LNCaP clone FGC (cell line): ENCODE data around the gene ZNF793.
A peak's percentile ranks its signal among the peaks of the same experiment; 100 is the strongest.

Experiments
- DNase-seq: peaks from one replicate; pipeline ENCODE4 v3.0.0-alpha.2; 2011; ENCODE audit warnings: low read depth
- H3K4me3 ChIP-seq: 2 replicates; pipeline ENCODE4 v1.5.1; 2011; ENCODE audit warnings: mild to moderate bottlenecking, low read depth, low read length, control low read depth
- CTCF ChIP-seq: IDR thresholded peaks from 2 replicates; pipeline ENCODE4 v1.5.1; 2012; ENCODE audit warnings: mild to moderate bottlenecking; ENCODE audit not compliant: control insufficient read depth, insufficient read depth; ENCODE audit errors: extremely low read depth

Gene ZNF793

GRCh38 chr19:37506387-37507166 lies at the start of gene ZNF793:
Gene ZNF793 (plus strand): TSS chr19:37506939. CDS start chr19:37523440, 16,501 bp downstream.
- peak; percentile 88 for DNase-seq
- peak within 1 kb of the TSS; percentile 92 for H3K4me3 ChIP-seq
- TF ChIP-seq CTCF, result no peak

- DNase-seq, result no peak
- H3K4me3 ChIP-seq, result peak overlapping the region; percentile 61
- no peak for TF ChIP-seq CTCF
Observed at GRCh38 chr19:37466277-37466797, 40.4 kb upstream of the ZNF793 start.

- peak; percentile 90 for DNase-seq
- no peak for TF ChIP-seq CTCF
- H3K4me3 ChIP-seq, result peak within 1 kb of the TSS; percentile 61
Observed at GRCh38 chr19:37466798-37467607, 39.7 kb upstream of the ZNF793 start, which contains the start of gene ZNF569. Gene ZNF569 (minus strand): TSS chr19:37467444. CDS start chr19:37444921, 22,523 bp downstream.

GRCh38 chr19:37467608-37468090 lies 39.1 kb upstream of the ZNF793 start:
- no peak for TF ChIP-seq CTCF

GRCh38 chr19:37468961-37469777 lies 37.6 kb upstream of the ZNF793 start, which contains the start of gene ZNF570:
Gene ZNF570 (plus strand): TSS chr19:37469356. CDS start chr19:37470355, 999 bp downstream.
- peak within 1 kb of the TSS; percentile 93 for H3K4me3 ChIP-seq
- TF ChIP-seq CTCF, result no peak
- peak; percentile 68 for DNase-seq

More at GRCh38 chr19:37467608-37468090, 39.1 kb upstream of the ZNF793 start:
- no peak for DNase-seq
- H3K4me3 ChIP-seq, result peak overlapping the region; percentile 61

GRCh38 chr19:37470216-37470615 lies 36.5 kb upstream of the ZNF793 start:
- no peak for TF ChIP-seq CTCF
- no peak for DNase-seq
- H3K4me3 ChIP-seq, result peak overlapping the region; percentile 93
